T-helper 2 cell treated with Interferon-gamma antibody and Interleukin-4, amounts not matched to agents 5 μg/mL and 100 μg/mL, for 36 hours (primary cell): ENCODE measurements around the gene CGRRF1.

Experiments used
- DNase-seq: peaks from one replicate; pipeline ENCODE4 v3.0.0; 2021; ENCODE audit warnings: low spot score
- H3K27ac Mint-ChIP-seq: one replicate; pipeline ENCODE4 v1.8.0; 2021; ENCODE audit warnings: mild to moderate bottlenecking, mixed read lengths
- H3K27me3 Mint-ChIP-seq: one replicate; pipeline ENCODE4 v1.8.0; 2021; ENCODE audit warnings: low read depth, mixed read lengths
- H3K36me3 Mint-ChIP-seq: one replicate; pipeline ENCODE4 v1.8.0; 2021; ENCODE audit warnings: low read depth, mixed read lengths
- H3K4me1 Mint-ChIP-seq: one replicate; pipeline ENCODE4 v1.8.0; 2021; ENCODE audit warnings: low read depth, mixed read lengths
- H3K4me3 Mint-ChIP-seq: one replicate; pipeline ENCODE4 v1.8.0; 2022; ENCODE audit warnings: mild to moderate bottlenecking, moderate library complexity, mixed read lengths
- H3K9me3 Mint-ChIP-seq: one replicate; pipeline ENCODE4 v1.8.0; 2021; ENCODE audit warnings: mixed read lengths

CGRRF1 gene

GRCh38 chr14:54501480-54501879, 8.2 kb upstream of the CGRRF1 start:
- Mint-ChIP-seq H3K9me3 (no peaks in the 10 kb centered on the region), H3K27ac (no peak overlapping the region), H3K36me3 (no peaks in the 10 kb centered on the region), H3K27me3 (peaks cover 21% of the 10 kb centered on the region), H3K4me1 (peaks cover 6% of the 10 kb centered on the region), H3K4me3 (no peak overlapping the region)
- DNase-seq: no peak

- H3K27ac Mint-ChIP-seq: no peak overlapping the region
- no peak for DNase-seq
- H3K4me1 Mint-ChIP-seq: peaks cover 6% of the 10 kb centered on the region
- no peaks in the 10 kb centered on the region for H3K36me3 Mint-ChIP-seq
- no peak overlapping the region for H3K4me3 Mint-ChIP-seq
- peaks cover 23% of the 10 kb centered on the region for H3K27me3 Mint-ChIP-seq
- H3K9me3 Mint-ChIP-seq: no peaks in the 10 kb centered on the region
Observed at GRCh38 chr14:54502602-54503001, 7.1 kb upstream of the CGRRF1 start.

GRCh38 chr14:54503486-54503885, 6.2 kb upstream of the CGRRF1 start:
- Mint-ChIP-seq H3K27me3 (peaks cover 21% of the 10 kb centered on the region), H3K36me3 (no peaks in the 10 kb centered on the region), H3K4me1 (peaks cover 6% of the 10 kb centered on the region), H3K4me3 (no peak overlapping the region), H3K27ac (no peak overlapping the region), H3K9me3 (no peaks in the 10 kb centered on the region)
- no peak for DNase-seq

GRCh38 chr14:54512393-54512792, 2.7 kb downstream of the CGRRF1 start:
- Mint-ChIP-seq H3K27me3 (no peaks in the 10 kb centered on the region), H3K36me3 (peaks cover 20% of the 10 kb centered on the region), H3K4me3 (no peak overlapping the region), H3K4me1 (peaks cover 27% of the 10 kb centered on the region), H3K9me3 (peaks cover 16% of the 10 kb centered on the region), H3K27ac (no peak overlapping the region)
- DNase-seq: no peak

DNA sequence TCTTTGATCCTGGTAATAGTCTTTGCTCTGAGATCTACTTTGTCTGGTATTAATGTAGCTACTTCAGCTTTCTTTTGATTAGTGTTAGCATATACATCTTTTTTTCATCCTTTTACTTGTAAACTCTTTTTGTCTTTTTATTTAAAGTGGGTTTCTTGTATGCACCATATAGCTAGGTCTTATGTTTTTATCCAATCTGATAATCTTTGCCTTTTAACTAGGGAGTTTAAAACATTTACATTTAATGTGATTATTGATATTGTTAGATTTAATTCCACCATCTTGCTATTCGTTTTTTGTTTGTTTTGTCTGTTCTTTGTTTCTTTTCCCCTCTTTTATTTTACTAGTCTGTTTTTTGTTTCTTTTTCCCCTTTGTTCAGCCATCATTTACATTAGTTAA, 6.0 kb downstream of the CGRRF1 start:
- DNase-seq: no peak
- Mint-ChIP-seq H3K4me1 (peaks cover 22% of the 10 kb centered on the region), H3K4me3 (no peak overlapping the region), H3K27me3 (no peaks in the 10 kb centered on the region), H3K27ac (no peak overlapping the region), H3K9me3 (peaks cover 16% of the 10 kb centered on the region), H3K36me3 (peaks cover 24% of the 10 kb centered on the region)

GRCh38 chr14:54516709-54517108, 7.0 kb downstream of the CGRRF1 start:
- no peak overlapping the region for H3K27ac Mint-ChIP-seq
- peaks cover 16% of the 10 kb centered on the region for H3K9me3 Mint-ChIP-seq
- H3K4me1 Mint-ChIP-seq: peaks cover 15% of the 10 kb centered on the region
- peaks cover 24% of the 10 kb centered on the region for H3K36me3 Mint-ChIP-seq
- no peak overlapping the region for H3K4me3 Mint-ChIP-seq
- DNase-seq: no peak
- H3K27me3 Mint-ChIP-seq: no peaks in the 10 kb centered on the region

DNA sequence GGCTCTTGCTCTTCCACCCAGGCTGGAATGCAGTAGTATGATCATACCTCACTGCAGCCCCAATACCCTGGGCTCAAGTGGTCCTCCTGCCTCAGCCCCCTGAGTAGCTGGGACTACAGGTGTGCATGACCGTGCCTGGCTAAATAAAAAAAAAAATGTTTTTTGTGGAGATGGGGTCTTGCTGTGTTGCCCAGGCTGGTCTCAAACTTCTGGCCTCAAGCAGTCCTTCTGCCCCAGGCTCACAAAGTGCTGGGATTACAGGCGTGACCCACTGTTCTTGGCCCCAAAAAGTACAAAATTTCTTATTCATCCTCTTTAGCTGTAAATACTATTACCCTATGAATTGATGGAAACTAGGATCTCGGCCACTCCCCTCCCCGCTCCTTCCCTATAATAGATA, 14.7 kb downstream of the CGRRF1 start:
- H3K36me3 Mint-ChIP-seq: peaks cover 10% of the 10 kb centered on the region

DNA sequence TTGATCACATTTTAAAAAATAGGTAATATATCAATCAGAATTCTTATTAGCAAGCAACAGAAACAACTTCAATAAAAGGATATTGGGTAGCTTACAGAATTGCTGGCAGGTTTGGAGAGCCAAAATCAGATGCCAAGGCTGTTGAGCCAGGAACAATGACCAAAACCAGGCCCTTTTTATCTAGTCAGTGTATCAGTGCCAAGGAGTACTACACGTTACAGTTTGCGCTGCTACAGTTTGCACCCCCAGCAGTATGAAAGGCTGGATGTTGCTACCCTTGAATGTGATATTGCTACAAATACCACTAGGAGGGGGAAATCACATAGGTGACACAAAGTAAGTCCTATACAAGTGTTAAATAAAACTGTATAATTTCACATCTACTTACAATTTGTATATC, 19.3 kb downstream of the CGRRF1 start:
- no peaks in the 10 kb centered on the region for H3K9me3 Mint-ChIP-seq
- H3K4me3 Mint-ChIP-seq: no peak overlapping the region
- DNase-seq: no peak
- H3K27ac Mint-ChIP-seq: no peak overlapping the region
- H3K36me3 Mint-ChIP-seq: peaks cover 6% of the 10 kb centered on the region
- peaks cover 9% of the 10 kb centered on the region for H3K4me1 Mint-ChIP-seq
- no peaks in the 10 kb centered on the region for H3K27me3 Mint-ChIP-seq

More for the DNA sequence above, 14.7 kb downstream of the CGRRF1 start:
- Mint-ChIP-seq H3K4me1 (no peaks in the 10 kb centered on the region), H3K9me3 (no peaks in the 10 kb centered on the region), H3K27ac (no peak overlapping the region), H3K4me3 (no peak overlapping the region), H3K27me3 (no peaks in the 10 kb centered on the region)
- DNase-seq: no peak

DNA sequence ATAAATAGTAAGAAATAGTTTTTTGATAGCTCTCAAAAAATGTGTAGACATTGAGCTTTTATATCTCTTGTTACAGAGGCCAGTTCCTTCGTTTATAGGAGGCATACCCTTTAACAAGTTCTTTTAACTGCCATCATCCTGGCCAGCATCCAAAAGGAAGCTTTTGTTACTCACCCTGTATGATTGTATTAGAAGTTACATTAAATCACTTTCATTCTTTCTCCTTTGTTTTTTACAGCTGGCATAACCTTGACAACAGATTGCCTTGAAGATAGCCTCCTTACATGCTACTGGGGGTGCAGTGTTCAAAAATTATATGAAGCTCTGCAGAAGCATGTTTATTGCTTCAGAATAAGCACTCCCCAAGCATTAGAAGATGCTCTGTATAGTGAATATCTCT, 20.1 kb downstream of the CGRRF1 start:
- DNase-seq: no peak

GRCh38 chr14:54532111-54533012, 22.7 kb downstream of the CGRRF1 start:
- peaks cover 9% of the 10 kb centered on the region for H3K4me1 Mint-ChIP-seq
- no peak for DNase-seq
- H3K36me3 Mint-ChIP-seq: peaks cover 2% of the 10 kb centered on the region
- H3K27ac Mint-ChIP-seq: no peak overlapping the region
- no peak overlapping the region for H3K4me3 Mint-ChIP-seq
- no peaks in the 10 kb centered on the region for H3K27me3 Mint-ChIP-seq
- H3K9me3 Mint-ChIP-seq: no peaks in the 10 kb centered on the region

More for the DNA sequence above, 20.1 kb downstream of the CGRRF1 start:
- Mint-ChIP-seq H3K4me3 (no peak overlapping the region), H3K9me3 (no peaks in the 10 kb centered on the region), H3K36me3 (peaks cover 4% of the 10 kb centered on the region), H3K4me1 (peaks cover 9% of the 10 kb centered on the region), H3K27me3 (no peaks in the 10 kb centered on the region), H3K27ac (no peak overlapping the region)

DNA sequence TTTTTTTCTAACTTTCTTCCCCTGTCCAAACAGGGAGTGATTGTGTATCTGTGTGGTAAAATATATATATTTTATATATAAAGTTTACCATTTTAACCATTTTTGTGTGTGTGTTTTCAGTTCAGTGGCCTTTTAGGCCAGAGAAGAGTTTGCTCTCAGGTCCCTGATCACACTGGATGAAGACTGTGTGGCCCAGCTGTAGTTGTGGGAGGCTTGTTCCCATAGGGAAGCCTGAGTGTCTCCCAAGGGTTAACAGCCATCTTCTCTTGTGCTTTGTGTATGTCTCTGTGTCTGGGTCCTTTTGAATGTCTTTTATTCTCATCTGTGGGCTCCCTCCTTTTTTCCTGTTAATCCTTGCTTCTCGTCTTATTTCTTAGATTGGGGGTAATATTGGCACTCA, 23.4 kb downstream of the CGRRF1 start:
- Mint-ChIP-seq H3K9me3 (no peaks in the 10 kb centered on the region), H3K27me3 (no peaks in the 10 kb centered on the region)

DNA sequence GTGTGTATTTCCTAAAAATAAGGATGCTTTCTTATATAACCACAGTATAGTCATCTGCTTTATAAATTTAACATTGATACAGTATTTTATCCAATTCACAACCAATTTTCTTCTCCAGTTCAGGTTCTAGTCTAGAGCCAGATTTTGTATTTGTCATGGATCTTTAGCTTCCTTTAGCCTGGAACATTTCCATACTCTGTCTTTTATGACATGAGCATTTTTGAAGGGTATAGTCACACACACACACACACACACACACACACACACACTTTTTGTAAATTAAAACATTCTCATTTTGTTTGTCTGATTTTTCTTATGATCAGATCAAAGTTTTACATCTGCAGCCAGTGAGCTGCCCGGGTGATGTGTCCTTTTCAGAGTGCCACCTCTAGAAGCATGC, 25.4 kb downstream of the CGRRF1 start:
- no peak for DNase-seq
- no peak overlapping the region for H3K27ac Mint-ChIP-seq
- peaks cover 2% of the 10 kb centered on the region for H3K36me3 Mint-ChIP-seq
- H3K27me3 Mint-ChIP-seq: no peaks in the 10 kb centered on the region
- no peaks in the 10 kb centered on the region for H3K9me3 Mint-ChIP-seq
- peaks cover 7% of the 10 kb centered on the region for H3K4me1 Mint-ChIP-seq
- no peak overlapping the region for H3K4me3 Mint-ChIP-seq

More for the DNA sequence above, 23.4 kb downstream of the CGRRF1 start:
- Mint-ChIP-seq H3K4me3 (no peak overlapping the region), H3K27ac (no peak overlapping the region), H3K36me3 (peaks cover 2% of the 10 kb centered on the region), H3K4me1 (peaks cover 9% of the 10 kb centered on the region)
- no peak for DNase-seq

DNA sequence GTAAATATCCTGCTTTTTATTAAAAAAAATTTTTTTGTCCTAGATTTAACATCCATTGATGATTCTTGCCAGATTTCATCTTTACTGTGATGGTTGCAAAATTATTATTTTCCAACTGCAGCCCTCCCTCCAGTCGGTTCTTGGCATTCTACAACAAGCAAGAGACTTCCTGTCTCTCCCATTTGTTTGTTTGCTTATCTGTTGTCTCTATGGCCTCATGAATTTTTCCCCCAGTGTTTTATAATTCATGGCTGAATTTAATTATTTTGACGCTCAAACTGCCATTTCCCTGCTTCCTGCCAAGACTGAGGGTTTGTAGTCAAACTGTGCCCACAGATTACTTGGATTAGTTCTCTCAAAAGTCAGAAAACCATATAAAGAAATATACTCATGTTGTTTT, 25.9 kb downstream of the CGRRF1 start:
- no peak overlapping the region for H3K27ac Mint-ChIP-seq
- peaks cover 7% of the 10 kb centered on the region for H3K4me1 Mint-ChIP-seq
- no peak for DNase-seq
- H3K4me3 Mint-ChIP-seq: no peak overlapping the region
- no peaks in the 10 kb centered on the region for H3K27me3 Mint-ChIP-seq
- peaks cover 2% of the 10 kb centered on the region for H3K36me3 Mint-ChIP-seq
- H3K9me3 Mint-ChIP-seq: no peaks in the 10 kb centered on the region

GRCh38 chr14:54537651-54538050, 27.9 kb downstream of the CGRRF1 start:
- Mint-ChIP-seq H3K36me3 (no peaks in the 10 kb centered on the region), H3K9me3 (no peaks in the 10 kb centered on the region), H3K4me1 (peaks cover 3% of the 10 kb centered on the region), H3K4me3 (no peak overlapping the region), H3K27me3 (no peaks in the 10 kb centered on the region), H3K27ac (no peak overlapping the region)
- DNase-seq: no peak

DNA sequence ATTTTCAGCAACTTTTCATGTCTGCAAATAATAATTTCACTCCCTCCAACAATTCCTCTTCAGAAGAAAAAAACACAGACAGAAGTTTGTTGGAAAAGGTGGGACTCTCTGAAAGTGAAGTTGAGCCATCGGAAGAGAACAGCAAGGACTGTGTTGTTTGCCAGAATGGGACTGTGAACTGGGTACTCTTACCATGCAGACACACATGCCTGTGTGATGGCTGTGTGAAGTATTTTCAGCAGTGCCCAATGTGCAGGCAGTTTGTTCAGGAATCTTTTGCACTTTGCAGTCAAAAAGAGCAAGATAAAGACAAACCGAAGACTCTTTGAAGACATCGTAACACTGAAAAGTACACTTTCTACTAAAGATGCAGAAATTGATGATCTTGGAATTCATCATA, 28.3 kb downstream of the CGRRF1 start:
- Mint-ChIP-seq H3K27ac (no peak overlapping the region), H3K9me3 (no peaks in the 10 kb centered on the region), H3K4me1 (peaks cover 1% of the 10 kb centered on the region), H3K36me3 (no peaks in the 10 kb centered on the region), H3K27me3 (no peaks in the 10 kb centered on the region), H3K4me3 (no peak overlapping the region)
- DNase-seq: no peak
